NCI-H345 (cell line): Measurements from ENCODE around the gene ZNF646.

Source experiments
- DNase-seq: peaks from one replicate; lab custom pipeline; 2025; lab: John Stamatoyannopoulos, UW

Gene ZNF646

DNA sequence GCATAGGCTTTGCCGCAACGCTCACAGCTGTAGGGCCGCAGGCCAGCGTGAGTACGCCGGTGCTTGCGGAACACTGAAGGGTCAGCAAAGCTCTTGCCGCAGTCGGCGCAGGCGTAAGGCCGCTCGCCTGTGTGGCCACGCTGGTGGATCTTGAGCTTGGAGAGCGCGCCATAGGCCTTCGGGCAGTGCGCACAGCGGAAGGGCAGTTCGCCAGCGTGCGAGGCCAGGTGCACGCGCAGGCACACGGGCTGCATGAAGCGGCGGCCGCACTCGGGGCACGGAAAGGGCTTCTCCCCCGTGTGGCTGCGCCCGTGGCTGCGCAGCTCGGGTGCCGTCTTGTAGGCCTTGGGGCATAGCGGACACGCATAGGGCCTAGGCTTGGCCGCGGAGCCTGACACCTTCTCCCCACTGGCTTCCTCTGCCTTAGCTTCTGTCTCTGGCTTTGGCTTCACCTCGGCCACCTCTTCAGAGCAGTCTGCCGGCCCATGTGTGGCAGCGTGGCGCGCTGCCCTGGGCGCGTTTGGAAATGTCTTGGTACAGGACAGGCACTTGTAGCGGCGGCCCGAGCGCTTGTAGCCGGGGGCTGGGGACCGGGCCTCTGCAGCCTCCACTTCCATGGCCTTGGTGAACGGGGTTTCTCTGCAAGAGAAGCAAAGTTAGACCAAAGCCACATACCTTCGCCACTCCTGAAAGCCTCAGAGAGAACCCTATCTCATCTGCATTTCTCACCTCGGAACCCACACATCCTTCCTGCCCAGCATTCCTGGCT is 10.2 kb upstream of the ZNF646 start:
- DNase-seq: no peak

DNA sequence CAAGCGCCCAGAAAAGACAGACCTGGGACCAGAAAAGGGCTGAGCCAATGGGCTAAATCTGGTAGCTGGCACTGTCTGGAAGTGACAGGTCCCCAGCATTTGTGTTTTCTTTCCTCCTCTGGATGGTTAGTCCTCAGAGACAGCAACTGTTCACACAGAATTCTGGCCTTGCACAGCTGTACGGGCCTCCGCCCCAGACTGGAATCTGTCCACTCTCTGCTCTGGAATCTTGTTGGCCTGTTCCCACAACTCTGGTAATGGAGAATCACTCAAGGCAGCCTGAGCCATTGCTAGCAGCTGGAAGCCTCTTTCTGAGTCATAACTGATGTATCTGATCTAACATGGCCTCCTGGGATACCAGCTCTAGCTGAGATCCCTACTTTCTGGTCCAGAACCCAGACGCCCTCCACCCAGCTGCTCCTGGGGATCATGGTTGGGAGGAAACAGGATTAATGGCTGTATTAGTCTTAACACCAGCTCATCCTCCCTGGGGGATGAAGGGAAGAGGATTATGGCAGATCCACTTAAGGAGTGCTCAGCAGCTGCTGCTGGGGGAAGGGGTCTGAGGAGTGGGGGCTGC is 9.2 kb upstream of the ZNF646 start:
- DNase-seq: no peak

DNA sequence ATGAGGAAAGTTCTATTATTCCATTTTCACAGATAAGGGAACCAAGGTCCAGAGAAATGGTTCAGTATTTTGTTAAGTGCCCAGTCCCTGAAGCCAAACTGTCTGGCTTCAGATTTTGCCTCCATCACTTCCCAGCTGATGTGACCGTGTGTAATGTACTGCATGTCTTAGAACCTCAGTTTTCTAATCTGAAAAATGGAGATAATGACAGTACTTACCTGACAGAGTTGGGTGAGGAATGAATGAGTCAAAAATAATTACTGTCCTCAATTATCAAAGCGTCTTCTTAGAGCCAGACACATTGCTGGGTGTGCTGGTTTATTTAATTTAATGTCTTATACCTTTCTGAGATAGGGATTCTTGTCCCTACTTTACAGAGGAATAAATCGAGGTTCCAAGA is 6.9 kb upstream of the ZNF646 start:
- DNase-seq: no peak

GRCh38 chr16:31071861-31072260 is 2.4 kb upstream of the ZNF646 start:
- DNase-seq: no peak

- peak; percentile 25 for DNase-seq
Measured at GRCh38 chr16:31072540-31073141, 1.6 kb upstream of the ZNF646 start.

DNA sequence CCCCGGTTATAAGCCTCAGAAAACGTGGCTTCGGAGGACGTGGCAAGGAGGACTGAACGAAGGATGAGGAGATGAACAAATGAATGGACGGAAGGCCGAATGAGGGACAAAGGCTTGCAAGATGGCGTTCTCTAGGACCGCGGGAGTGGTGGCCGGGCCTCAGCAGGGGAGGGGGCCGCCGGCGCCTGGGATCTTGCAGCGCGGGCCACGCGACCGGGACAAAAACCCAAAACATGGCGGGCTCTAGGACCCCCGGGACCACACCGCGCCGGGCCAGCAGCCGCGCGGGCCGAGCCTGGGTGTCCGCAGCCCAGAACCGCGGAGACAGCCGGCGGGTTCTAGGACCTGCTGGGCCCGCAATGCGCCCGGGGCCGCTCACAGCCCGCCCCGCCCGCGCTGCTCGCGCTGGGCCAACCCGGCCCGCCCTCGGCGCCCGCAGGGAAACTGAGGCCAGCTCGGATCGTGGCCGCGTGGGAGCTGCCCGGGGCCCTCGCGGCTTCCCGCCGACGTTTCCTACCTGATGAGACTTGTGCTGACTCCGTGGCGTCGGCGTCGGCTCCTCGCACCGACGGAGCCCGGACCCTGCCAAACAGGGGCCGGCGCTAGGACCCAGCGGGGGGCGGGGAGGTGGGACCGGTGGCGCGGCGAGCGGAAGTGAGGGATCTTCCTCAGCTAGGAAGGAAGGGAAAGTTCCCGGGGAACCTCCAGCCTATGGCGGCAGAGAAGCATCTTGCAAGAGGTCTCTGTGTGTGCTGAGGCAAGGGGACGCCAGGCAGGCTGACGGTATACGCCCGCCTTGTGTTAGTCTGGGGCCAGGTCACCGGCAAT is 866 bp upstream of the ZNF646 start:
- DNase-seq: peak; percentile 95

DNA sequence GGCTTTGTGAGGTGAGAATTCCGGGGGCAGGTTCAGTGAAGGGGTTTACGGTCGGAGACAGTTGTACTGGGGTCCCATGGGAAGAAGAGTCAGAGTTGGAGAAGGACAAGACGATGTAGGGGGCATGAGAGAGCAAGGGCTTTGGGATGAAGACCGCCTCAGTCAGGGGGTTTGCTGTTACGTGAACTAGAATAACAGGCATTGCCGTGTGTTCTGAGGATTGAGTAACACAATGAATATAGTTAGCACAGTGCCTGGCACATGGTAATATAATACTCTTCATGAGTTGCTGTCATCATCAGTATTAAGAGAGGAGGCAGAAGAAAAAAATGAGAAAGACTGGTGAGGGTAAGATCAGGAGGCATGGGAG is 577 bp downstream of the ZNF646 start:
- DNase-seq: no peak

DNA sequence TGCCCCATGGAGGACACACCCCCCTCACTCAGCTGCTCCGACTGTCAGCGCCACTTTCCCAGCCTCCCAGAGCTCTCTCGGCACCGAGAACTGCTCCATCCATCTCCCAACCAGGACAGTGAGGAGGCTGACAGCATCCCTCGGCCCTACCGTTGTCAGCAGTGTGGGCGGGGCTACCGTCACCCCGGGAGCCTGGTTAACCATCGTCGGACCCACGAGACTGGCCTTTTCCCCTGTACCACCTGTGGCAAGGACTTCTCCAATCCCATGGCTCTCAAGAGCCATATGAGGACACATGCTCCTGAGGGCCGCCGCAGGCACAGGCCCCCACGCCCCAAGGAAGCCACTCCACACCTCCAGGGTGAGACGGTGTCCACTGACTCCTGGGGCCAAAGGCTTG is 2.1 kb downstream of the ZNF646 start:
- no peak for DNase-seq

GRCh38 chr16:31077024-31077423 is 2.8 kb downstream of the ZNF646 start:
- DNase-seq: no peak

DNA sequence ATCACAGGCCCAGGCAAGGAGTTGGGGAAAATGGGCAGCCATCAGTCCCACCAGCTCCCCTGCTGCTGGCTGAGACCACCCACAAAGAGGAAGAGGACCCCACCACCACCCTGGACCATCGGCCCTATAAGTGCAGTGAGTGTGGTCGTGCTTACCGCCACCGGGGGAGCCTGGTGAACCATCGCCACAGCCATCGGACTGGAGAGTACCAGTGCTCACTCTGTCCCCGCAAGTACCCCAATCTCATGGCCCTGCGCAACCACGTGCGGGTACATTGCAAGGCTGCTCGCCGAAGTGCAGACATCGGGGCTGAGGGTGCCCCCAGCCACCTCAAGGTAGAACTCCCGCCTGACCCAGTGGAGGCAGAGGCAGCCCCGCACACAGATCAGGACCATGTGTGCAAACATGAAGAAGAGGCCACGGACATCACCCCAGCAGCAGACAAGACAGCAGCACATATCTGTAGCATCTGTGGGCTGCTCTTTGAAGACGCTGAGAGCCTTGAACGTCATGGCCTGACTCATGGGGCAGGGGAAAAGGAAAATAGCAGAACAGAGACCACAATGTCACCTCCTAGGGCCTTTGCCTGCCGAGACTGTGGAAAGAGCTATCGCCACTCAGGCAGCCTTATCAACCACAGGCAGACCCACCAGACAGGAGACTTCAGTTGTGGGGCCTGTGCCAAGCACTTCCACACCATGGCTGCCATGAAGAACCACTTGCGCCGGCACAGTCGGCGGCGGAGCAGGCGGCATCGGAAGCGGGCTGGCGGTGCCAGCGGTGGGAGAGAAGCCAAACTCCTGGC is 3.6 kb downstream of the ZNF646 start:
- no peak for DNase-seq

DNA sequence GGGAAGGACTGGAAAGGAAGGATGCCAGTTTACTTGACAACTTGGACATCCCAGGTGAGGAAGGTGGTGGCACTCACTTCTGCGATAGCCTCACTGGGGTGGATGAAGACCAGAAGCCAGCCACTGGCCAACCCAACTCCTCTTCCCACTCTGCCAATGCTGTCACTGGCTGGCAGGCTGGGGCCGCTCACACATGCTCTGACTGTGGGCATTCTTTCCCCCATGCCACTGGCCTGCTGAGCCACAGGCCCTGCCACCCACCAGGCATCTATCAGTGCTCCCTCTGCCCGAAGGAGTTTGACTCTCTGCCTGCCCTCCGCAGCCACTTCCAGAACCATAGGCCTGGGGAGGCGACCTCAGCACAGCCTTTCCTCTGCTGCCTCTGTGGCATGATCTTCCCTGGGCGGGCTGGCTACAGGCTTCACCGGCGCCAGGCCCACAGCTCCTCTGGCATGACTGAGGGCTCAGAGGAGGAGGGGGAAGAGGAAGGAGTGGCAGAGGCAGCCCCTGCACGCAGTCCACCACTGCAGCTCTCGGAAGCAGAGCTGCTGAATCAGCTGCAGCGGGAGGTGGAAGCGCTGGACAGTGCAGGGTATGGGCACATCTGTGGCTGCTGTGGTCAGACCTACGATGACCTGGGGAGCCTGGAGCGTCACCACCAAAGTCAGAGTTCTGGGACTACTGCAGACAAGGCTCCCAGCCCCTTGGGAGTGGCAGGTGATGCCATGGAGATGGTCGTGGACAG is 4.5 kb downstream of the ZNF646 start:
- DNase-seq: no peak

DNA sequence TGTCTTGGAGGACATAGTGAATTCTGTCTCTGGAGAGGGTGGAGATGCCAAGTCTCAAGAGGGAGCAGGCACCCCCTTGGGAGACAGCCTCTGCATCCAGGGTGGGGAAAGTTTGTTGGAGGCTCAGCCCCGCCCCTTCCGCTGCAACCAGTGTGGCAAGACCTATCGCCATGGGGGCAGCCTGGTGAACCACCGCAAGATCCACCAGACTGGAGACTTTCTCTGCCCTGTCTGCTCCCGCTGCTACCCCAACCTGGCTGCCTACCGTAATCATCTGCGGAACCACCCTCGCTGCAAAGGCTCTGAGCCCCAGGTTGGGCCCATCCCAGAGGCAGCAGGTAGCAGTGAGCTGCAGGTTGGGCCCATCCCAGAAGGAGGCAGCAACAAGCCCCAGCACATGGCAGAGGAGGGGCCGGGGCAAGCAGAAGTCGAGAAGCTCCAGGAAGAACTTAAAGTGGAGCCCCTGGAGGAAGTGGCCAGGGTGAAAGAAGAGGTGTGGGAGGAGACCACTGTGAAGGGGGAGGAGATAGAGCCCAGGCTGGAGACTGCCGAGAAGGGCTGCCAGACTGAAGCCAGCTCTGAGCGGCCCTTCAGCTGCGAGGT is 5.2 kb downstream of the ZNF646 start:
- DNase-seq: no peak

GRCh38 chr16:31080035-31080629 is 5.9 kb downstream of the ZNF646 start:
- DNase-seq: no peak

DNA sequence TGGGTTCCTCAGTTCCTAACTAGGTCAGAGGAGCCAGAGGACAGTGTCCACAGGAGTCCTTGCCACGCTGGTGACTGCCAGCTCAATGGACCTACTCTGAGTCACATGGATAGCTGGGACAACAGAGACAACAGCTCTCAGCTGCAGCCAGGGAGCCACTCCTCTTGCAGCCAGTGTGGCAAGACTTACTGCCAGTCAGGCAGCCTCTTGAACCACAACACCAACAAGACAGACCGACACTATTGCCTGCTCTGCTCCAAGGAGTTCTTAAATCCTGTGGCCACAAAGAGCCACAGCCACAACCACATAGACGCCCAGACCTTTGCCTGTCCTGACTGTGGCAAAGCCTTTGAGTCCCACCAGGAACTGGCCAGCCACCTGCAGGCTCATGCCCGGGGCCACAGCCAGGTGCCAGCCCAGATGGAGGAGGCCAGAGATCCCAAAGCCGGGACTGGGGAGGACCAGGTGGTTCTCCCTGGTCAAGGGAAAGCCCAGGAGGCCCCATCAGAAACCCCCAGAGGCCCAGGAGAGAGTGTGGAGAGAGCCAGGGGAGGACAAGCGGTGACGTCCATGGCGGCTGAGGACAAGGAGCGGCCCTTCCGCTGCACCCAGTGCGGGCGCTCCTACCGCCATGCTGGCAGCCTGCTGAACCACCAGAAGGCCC is 6.7 kb downstream of the ZNF646 start:
- DNase-seq: no peak

DNA sequence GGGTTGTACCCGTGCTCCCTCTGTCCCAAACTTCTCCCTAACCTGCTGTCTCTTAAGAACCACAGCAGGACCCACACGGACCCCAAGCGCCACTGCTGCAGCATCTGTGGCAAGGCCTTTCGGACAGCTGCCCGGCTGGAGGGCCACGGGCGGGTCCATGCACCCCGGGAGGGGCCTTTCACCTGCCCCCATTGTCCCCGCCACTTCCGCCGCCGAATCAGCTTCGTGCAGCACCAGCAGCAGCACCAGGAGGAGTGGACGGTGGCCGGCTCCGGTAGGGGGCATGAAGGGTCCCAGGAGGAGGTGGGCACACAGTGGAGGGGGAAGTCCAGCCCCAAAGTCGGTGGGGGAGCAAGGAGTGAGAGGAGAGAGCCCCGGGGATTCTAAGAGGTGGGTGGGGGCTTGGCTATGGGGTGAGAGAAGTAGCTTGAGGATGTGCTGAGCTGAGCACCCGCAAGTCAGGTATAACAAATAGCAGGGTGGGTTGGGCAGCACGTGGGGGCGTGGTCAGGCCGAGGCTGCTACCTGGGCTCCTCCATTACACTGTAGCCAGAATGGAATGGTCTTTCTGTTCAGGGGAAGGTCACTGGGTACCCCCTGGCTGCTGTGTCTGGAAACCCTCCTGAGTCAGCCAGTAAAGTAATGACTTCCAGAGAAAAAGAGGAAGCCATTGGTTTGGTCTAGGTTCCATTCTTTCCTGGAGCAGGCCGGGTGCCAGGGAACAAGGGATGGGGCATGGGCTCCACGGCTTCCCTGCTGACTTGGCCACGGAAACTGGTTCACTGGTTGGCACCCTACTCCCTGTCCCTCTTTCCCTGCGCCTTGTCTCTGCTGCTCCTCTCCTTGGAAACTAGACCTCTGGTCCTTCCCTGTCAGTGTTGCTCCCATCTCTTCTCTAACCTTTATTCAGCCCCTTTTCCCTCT is 7.5 kb downstream of the ZNF646 start:
- no peak for DNase-seq

DNA sequence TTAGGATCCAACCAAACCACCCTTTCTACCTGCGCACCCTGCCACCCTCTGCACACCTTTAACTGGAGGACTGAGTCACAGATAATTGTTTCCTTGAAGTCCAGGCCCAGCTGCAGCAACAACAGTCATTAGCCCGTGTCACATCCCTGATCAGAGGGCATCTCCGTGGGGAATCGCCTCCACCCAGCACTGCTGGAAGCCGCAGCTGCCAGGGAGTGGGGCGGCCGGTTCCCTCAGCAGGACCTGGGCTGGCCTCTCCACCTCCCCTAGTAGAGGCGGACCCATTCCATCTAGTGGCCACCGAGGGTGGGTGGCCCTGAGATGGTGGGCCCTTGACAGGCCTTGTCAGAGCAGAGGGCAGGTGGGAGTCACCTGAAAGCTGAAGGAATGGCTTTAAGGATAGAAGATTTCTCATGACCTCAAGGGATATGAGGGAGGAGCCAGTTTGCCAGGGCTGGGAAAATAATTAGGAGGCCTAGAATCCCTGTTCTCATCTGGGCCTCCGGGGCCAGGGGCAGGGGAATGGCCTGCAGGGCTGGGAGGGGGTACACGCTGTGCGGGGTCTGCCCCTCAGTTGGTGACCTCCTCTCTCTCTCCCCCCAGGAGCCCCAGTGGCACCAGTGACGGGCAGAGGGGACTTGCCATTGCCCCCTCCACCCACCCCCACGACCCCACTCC is 8.3 kb downstream of the ZNF646 start:
- no peak for DNase-seq

DNA sequence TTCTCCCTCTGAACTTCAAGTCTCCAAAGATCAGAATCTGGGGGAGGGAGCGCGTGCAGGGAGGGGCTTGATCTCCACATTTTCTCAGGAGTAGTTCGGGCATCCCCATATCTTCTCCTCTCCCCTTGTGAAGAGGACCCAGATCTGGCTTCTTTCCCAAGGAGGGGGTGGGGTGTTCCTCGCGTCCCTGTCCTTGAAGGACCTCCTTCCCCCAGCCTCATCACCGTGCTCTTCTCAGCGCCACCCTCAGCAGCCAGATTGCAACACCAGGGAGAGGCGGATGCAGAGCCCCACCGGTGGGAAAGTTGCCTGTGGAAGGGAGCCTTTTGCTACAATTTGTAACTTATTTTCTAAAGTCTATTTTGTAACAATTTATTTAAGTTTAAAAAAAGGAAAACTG is 8.9 kb downstream of the ZNF646 start:
- no peak for DNase-seq

DNA sequence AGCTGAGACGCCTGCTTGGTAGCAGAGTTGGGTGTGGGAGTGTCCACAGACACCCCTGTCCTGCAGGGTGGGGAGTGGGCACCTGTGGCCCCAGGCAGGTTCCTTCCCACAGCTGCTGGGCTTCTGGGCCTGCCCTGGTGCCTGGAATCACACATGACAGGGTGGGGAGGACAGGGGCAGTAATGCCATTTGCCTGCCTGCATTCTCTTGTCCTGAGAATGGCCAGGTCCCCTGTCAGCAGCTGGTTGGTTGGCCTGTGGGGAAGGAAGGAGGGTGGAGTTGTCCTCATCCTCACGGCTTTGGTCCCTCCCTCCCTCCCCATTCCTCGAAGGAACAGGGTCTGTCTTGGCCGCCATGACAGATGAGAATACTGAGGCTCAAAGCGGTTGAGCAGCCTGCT is 9.3 kb downstream of the ZNF646 start:
- no peak for DNase-seq
